ENCODE data around the gene ALOX15.
A peak's percentile ranks its signal among the peaks of the same experiment; 100 is the strongest.
"Not testable (repeated sequence)": the region's sequence is repeated elsewhere in the genome, so short reads cannot be mapped to it uniquely, and the experiment has no call there.

ALOX15 gene

DNA sequence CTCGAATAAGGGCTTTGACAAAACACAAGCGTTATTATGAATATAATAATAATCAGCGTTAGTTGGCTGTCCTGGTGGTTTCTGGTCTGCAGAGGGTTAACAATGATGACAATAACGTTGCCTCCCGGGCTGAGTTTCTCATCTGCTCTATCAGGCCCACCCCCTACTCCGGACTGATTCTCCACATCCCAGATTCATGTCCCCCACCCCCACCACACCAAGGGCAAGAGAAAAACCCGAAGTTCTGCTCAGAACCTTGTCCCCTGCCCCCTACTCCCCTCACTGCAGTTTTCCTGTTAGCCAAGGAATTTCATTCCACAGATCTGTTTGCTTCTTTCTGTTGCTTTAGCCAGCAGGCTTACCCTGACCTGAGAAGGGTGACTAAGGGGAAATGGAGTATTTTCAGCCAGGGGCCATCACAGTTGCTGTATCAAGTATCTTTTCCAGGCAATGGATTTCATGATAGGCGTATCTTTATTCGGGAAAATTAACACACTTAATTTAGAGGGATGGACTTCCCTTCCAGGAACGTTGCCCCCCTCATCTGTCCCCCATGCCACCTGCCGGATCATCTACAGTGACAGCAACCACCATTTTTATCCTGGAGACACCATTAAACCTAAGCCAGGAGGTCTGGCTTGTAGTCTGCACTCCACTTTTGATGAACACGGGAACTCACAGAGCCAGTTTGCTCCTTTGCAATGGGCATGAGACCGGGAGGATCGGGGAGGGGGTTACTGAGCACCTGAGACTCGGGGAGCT is 23.7 kb downstream of the ALOX15 start:
- no peak for DNase-seq

DNA sequence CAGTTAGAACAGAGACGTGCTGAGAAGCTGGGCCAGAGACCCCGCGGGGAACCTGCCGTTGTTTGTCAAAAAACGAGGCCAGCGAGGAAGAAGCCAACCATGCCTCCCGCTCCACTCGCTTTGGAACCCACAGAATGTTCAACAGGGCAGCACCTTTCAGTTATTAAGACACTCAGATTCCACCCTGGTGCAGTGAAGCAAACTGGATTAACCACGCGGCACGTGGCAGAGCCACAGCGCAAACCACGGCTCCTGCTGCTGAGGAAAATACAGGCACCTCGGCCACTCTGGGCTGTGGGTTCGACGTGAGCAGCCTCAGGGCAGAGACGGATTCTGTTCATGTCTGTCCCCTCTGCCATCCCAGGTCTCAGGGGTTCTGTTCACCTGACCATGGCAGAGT is 24.4 kb downstream of the ALOX15 start:
- no peak for DNase-seq

DNA sequence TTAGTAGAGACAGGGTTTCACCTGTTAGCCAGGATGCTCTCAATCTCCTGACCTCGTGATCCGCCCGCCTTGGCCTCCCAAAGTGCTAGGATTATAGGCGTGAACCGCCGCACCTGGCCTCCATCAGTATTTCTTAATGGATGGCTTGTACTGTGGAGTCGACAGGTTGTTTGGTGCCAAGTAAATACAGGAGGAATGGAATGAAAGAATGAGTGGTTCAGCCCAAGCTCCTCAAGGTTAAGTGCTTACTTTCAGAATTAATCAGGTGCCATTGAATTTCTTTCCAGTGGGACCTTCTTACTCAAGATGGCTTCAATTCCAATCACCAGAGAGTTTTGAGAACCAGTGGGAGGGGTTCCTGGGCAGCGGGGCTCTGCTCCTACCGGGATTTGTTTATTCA is 25.0 kb downstream of the ALOX15 start:
- no peak for DNase-seq

DNA sequence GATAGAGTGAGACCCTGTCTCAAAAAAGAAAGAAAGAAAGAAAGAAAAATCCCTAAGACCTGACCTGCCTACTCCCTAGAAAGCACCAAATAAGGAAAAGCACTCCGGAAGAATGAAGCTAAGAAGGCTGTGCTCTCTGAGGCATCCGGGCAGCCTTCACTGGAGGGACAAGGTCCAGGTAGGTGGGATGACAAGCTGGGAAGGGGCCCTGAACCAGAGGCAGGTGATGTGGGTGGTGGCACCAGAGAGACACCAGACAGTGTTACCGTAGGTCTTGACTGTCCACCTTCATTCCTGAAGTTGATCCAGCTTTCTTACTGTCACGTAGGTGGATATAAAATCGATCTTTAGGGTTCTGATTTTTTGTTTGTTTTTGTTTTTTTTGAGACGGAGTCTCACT is 30.8 kb downstream of the ALOX15 start:
- no peak for DNase-seq

DNA sequence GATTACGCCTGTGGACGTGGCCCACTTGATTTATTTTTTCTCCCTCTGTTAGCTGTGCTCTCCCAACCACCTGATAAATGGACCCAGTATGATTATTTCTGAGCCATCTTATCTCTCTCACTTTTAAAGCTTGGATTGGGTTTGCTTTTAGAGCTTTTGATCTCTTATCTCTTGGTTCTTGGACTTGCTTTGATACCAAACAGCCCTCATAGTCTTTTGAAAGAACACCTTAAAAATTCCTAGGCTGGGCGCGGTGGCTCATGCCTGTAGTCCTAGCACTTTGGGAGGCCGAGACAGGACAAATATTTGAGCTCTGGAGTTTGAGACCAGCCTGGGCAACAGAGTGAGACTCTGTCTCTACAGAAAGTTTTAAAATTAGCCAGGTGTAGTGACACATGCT is 31.3 kb downstream of the ALOX15 start:
- DNase-seq, result no peak

DNA sequence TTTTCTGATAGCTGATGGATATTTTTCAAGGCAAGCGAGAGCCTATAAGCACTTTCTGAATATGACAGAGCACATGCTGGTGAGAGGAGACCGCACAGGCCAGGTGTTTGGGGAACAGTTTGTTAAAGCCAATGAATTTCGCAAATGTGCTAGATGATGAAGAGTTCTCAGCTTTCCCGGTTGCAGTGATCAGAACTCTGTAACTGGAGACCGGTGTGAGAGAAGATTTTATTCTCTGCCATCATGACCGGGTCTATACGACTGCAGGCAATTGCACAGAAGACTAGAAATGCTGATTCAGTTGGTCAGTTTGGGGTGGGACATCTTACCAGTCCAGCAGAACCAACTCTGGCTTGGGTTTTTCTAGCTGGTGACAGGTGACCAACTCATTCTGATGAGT is 31.7 kb downstream of the ALOX15 start:
- no peak for DNase-seq

DNA sequence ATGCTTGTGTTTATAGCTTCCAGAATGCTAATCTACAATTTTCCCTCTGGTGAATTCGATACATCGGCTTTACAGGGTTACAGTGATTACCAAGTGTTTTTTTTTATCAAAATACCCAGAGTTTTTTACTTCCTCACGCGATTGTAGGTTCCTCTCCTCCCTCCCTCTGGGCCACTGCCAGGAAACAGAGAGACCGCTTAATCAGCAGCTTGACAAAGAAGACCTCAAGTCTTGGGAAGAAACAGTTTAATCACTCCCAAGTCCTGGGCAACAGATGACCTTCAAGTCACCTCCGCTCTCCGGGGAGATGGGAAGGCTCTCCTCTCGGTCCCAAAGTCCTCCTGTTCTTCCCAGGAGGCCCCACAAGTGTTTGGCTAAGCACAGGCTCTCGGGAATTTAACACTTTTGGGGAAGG is 33.7 kb downstream of the ALOX15 start:
- DNase-seq, result no peak

DNA sequence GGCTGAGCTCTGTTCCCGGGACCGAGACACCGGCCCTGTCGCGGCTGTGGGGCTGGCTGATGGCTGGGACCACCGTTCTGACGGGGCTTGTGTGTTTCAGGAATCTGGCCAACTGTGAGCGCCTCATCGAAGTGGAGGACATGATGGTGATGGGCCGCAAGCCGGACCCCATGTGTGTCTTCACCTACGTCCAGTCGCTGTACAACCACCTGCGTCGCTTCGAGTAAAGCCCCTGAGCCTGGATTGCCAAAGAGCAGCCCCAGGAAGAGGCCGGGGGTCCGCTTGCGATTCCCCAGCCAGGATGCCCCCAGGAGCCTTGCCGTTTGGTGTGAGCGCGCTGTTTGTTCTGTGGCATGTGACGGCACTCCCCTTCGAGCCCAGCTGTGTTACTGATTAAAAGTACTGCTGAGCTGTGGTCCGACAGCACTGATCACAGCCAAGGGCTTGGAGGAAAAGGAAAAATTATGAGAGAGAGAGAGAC is 34.2 kb downstream of the ALOX15 start:
- no peak for DNase-seq

DNA sequence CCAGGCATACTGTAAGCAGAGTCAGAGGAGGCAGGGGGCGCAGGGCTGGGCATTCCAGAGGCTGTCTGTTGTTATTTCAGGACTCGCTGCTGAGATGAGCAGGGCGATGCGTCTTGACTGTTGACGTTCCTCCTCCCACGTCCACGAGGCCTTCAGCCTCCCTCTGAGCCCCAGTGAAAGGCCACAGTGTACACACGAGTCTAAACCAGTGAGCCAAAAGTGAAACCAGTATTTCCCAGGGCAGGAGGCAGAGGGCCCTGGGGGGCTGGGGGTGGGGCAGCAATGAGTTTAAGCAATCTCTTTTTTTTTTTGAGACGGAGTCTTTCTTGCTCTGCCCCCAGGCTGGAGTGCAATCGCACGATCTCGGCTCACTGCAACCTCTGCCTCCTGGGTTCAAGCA is 35.7 kb downstream of the ALOX15 start:
- DNase-seq, result no peak

DNA sequence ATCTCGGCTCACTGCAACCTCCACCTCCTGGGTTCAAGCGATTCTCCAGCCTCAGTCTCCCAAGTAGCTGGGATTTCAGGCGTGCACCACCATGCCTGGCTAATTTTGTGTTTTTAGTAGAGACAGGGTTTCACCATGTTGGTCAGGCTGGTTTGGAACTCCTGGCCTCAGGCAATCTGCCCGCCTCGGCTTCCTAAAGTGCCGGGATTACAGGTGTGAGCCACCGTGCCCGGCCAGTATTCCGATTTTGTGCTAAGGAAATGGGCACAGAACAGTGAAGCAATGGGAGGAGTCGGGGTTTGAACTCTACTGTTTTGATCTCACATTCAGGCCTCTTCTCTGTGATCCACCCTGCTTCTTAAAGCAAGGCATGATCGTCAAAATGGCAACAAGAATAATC is 36.7 kb downstream of the ALOX15 start:
- DNase-seq, result not testable (repeated sequence)

DNA sequence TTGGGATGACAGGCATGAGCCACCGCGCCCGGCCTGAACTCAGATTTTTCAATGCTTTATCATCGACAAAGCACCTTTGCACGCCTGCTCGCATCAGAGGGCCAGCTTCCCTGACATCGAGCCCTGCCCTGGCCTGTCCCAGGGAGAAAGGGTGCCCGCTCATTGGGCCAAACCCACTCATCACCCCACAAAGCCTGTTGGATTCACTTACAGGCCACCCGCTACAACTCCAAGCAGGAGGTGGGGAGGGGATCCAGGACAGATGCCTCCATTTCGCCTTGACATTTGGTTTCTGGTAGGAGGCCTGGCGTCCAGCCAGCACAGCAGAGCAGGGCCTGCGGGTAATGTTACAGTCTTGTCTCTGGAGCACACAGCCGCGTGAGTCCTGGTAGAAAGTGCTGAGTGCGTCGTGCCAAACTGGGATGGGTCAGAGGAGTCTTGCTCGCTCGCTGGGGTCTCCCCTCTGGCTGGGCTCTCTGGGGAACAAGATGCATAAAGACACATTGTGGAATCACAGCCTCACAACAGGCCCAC is 37.3 kb downstream of the ALOX15 start:
- DNase-seq, result no peak

DNA sequence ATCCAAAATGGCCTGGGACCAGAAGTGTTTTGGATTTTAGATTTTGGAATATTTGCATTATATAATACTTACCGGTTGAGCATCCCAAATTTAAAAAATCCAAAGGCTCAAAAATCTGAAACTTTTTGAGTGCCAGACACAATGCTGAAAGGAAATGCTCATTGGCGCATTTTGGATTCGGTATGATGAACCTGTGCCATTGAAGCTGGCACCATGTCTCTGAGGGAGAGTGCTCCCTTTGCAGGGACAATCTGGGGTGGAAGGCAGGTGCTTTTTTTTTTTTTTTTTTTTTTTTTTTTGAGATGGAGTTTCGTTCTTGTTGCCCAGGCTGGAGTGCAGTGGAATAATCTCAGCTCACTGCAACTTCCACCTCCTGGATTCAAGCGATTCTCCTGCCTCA is 39.4 kb downstream of the ALOX15 start:
- no peak for DNase-seq

DNA sequence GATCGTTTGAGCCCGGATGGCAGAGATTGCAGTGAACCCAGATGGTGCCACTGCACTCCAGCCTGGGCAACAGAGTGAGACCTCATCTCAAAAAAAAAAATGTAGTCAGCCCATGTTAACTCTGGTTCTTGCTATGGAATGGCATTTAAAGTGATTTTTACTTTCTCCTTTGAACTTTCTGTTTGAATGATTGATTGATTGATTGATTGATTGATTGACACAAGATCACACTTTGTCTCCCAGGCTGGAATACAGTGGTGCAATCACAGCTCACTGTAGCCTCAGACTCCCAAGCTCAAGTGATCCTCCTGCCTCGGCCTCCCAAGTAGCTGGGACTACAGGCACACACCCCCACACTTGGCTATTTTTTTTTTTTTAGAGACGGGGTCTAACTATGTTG is 40.2 kb downstream of the ALOX15 start:
- no peak for DNase-seq

DNA sequence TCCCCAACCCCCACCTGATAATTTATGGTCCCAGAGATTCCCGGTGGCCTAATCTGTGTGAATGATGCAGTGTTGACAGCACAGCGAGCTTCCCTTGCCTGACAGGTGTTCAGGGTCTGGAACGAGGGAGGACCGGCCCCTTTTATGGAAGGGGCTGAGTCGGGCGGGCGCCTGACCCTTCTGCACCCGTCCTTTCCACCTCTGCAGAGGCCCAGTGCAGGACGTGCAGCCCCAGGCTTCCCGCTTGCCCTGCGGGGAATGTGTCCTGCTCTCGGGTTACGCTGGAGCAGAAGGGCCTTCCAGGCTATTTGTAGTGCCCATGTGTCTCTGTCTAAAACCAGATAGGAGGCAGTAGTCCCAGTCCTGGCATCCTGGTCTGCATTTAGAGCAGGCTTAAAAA is 40.9 kb downstream of the ALOX15 start:
- no peak for DNase-seq

DNA sequence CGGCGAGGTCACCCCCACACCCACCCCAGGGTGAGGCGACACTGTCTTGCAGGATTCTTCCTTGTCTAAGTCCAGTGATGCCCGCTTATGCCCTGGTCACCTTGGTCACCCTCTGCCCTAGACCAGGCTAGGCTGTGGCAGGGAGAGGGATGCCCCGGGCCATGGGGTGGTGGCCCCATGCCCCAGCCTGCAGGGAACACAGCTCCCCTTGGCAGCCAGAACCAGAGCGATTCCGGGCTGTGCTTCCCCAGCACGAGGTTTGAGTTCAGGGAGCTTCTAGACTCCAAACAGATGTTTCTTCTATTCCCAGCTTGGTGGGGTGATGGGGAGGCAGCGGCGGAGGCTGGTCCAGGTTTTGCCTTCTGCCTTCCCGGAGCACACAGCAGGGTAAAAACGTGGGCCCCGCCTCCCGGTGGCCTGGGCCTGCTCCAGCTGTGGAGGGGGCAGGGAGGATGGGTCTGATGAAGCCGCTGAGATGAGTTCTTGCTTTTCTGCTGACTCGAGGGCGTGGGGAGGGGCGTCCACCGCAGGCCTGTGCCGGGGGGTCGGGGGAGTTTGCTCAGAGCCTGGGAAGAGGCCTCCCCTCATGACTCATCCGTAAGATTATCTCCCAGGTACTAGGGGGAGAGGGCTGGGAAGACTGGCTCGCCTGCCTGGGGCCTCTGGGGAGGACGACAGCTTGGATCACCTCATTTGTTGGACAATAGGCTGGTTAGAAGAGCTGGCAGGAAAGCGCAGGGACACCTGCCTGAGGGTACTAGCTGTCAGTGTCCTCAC is 41.8 kb downstream of the ALOX15 start:
- DNase-seq, result no peak

DNA sequence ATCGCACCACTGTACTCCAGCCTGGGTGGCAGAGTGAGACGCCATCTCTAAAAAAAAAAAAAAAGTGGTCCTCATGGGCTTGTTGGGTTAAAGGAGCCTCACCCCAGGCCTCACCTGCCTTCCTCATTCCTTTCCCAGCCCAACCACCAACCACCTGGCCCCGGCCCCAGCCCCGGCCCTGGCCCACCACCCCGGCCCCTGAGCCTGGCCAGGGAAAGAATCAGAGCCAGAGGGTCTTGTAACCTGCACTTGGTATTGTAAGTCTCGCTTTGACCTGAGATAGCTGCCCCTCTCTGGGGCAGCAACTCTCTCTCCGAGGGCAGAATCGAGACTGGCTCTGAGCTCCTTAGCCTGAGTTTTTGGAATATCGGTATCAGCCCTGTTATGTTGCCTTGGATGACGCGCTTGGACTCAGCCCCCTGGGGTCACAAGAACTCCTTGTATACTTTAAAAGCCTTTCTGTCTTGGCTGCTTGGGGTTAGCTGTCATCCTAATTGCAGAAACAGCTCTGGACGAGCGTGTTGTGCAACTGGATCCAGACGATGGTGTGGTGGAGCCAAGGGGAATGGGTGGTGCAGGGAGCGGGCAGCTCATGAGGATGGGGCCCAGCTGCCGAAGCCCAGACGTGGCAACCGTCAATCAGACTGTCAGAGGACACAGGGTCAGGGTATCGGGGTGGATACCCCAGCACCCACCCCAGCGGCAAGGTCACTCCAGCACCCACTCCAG is 42.5 kb downstream of the ALOX15 start:
- no peak for DNase-seq

DNA sequence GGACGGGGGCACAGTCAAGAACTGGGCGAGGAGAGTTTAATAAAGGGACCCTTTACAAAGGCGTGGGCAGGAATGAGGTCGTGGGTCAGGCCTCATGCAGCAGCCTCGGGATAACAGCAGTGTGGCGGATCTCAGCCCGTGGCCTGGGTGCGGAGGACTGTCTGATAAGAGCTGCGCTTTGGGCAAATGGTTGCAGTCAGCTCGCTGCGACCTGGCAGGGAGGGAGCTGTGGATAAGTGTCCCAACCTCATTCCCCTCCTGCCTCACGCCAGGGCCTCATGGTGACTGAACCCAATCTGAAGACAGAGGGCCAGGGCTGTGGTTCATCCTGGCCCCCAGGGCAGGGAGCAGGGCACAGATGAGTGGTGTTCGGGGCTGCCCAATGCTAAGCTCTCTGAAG is 43.5 kb downstream of the ALOX15 start:
- no peak for DNase-seq

DNA sequence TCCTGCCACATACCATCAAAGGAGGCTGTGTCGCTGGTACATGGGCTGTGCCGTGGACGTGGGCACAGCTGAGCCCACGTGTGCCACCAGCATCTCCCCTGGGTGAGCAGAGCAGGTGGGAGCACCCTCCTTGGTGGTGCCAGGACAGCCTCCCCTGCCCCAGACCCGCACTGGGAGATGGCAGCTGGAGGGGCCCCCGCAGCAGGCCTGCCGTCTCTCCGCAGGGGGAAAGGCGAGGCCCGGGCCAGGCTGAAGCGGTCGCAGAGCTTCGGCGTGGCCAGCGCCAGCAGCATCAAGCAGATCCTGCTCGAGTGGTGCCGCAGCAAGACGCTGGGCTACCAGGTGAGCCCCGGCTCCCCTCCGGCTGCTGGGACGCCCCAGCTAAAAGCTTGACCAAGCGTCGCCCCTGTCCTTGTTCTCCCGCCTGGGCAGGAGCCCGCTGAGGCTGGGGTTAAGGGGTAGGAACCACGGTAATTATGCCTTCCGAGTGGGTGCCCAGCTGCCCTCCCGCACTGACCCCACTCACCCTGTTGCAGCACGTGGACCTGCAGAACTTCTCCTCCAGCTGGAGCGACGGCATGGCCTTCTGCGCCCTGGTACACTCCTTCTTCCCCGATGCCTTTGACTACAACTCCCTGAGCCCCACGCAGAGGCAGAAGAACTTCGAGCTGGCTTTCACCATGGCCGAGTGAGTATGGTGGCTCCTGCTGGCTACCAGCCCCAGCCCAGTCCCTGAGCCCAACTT is 44.7 kb downstream of the ALOX15 start:
- DNase-seq, result no peak

DNA sequence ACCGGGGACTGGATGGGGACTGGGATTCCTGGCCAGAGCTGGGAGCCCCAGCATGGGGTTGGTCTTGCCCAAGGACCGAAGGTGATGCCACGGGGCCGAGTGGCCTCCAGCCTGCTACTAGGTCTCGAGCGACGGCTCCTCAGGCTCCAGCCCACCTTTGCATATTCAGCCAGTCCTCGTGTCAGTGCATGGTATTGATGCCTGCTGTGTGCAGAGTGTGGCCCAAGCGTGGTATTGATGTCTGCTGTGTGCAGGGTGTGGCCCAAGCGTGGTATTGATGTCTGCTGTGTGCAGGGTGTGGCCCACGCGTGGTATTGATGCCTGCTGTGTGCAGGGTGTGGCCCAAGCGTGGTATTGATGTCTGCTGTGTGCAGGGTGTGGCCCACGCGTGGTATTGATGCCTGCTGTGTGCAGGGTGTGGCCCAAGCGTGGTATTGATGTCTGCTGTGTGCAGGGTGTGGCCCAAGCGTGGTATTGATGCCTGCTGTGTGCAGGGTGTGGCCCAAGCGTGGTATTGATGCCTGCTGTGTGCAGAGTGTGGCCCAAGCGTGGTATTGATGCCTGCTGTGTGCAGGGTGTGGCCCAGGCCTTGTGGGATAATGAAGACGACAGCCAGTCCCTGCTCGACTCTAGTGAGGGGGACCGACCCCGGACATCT is 45.7 kb downstream of the ALOX15 start:
- DNase-seq, result not testable (repeated sequence)

DNA sequence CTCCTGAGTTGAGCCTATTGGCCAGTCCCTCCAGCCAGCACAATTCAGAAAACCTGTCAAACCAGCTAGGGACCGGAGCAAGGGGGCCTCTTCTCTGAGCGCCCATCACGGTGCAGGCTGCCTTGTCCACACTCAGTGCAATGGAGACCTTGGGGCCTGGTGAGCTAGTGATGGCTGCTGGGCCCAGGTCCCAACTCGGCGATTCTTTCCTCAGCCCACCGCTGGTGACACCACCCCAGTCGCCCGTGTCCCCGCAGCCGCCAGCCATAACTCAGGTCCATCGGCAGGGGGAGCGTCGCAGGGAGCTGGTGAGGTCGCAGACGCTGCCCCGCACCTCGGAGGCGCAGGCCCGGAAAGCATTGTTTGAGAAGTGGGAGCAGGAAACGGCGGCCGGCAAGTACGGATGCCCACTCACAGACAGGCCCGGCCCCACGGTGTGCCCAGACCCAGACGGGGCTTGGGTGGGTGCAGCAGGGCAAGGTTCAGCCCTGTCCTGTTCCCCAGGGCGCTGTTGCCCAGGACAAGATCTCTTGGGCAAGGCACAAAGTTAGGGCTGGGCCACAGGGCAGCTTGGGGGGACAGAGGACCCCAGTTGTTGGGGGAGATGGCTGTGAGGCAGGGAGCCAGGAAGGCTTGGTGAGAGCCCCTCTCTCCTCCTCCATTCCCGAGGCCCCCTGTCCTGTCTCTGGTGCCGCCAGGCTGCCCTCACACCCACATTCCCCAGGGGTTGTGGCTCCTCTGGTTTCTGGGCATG is 46.4 kb downstream of the ALOX15 start:
- DNase-seq, result peak; percentile 22 to 38

DNA sequence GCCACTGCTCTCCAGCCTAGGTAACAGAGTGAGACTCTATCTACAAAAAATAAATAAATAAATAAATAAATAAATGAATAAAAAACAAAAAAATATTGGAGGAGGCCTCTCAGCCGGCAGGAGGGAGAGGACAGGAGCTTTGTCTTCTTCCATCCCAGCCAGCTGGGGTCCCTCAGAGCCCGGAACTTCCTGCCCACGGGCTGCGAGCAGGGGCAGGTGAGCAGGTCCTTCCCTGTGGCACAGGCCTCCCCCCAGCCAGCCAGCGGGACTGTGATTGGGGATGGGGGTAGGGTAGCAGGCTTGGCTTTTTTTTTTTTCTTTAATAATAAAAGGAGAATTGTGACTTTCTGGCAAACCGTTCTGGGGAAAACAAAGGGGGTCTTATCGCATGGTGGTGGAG is 47.1 kb downstream of the ALOX15 start:
- DNase-seq, result no peak

All from CD4-positive, alpha-beta T cell treated with Interleukin-4 for 1 hour (primary cell).